Small intestine (tissue), 7 donors: ENCODE measurements around the gene EHD4. TPM values are rescaled to one million over a fixed set of nuclear protein-coding genes. Genes with fewer than 3 reads are reported as not detected.

ENCODE experiments used
- DNase-seq, 2 donors: peaks; one replicate each; pipeline versions ENCODE4 v3.0.0 to v3.0.0-alpha.2; 2013
- FAIRE-seq: peaks from 2 replicates; lab custom pipeline; 2012; peaks lifted over from hg19 to GRCh38; lab: Jason Lieb, UNC
- H3K27ac ChIP-seq, 3 donors: one replicate each; pipeline ENCODE4 v1.5.1; 2013; ENCODE audit warnings: low read length in 2 of 3, mild to moderate bottlenecking in 2 of 3, control low read depth in 1 of 3, inconsistent platforms in 1 of 3, low read depth in 1 of 3, moderate library complexity in 1 of 3
- H3K27me3 ChIP-seq, 3 donors: one replicate each; pipeline ENCODE4 v1.6.1; 2013; ENCODE audit warnings: low read length in 3 of 3, inconsistent platforms in 1 of 3; ENCODE audit not compliant: control insufficient read depth in 3 of 3, insufficient read depth in 3 of 3
- H3K36me3 ChIP-seq, 3 donors: one replicate each; pipeline ENCODE4 v1.6.1; 2013; ENCODE audit warnings: low read length in 3 of 3, inconsistent platforms in 1 of 3, low read depth in 1 of 3, mild to moderate bottlenecking in 1 of 3, moderate library complexity in 1 of 3; ENCODE audit not compliant: control insufficient read depth in 3 of 3, insufficient read depth in 2 of 3
- H3K4me1 ChIP-seq, 3 donors: one replicate each; pipeline ENCODE4 v1.6.1; 2013; ENCODE audit warnings: low read length in 2 of 3, inconsistent platforms in 1 of 3, low read depth in 1 of 3, mild to moderate bottlenecking in 1 of 3, moderate library complexity in 1 of 3; ENCODE audit not compliant: control insufficient read depth in 3 of 3, insufficient read depth in 2 of 3
- H3K4me3 ChIP-seq, 3 donors: one replicate each; pipeline ENCODE4 v1.5.1; 2013; ENCODE audit warnings: low read length in 3 of 3, control low read depth in 1 of 3, inconsistent platforms in 1 of 3, low read depth in 1 of 3, mild to moderate bottlenecking in 1 of 3, moderate library complexity in 1 of 3
- H3K9me3 ChIP-seq, 2 donors: one replicate each; pipeline ENCODE4 v1.6.1; 2013; ENCODE audit warnings: low read depth in 1 of 2, low read length in 1 of 2; ENCODE audit not compliant: control insufficient read depth in 2 of 2, insufficient read depth in 1 of 2
- WGBS, 3 donors: extraction: QIAGEN DNeasy Blood & Tissue Kit; methylation state at CpG; one replicate each; pipeline ENCODE4 v1.1.7; 2013; 5-methylcytosine and 5-hydroxymethylcytosine counted together
- polyA plus RNA-seq, 4 donors: library from polyadenylated mRNA; stranded (reverse) in 3 of 4; unstranded in 1 of 4; fragments of 200-250 nt in 3 of 4; fragments of 120-200 nt in 1 of 4; gene quantifications; one replicate each; pipeline versions ENCODE4 v1.2.1 to v1.2.3, GENCODE V29; 2013
- donor health status: healthy with polysubstance abuse.
- donor health status: control.
- donor health status: control.
- donor health status: Bipolar disorder and iron deficiency.
- donor health status: healthy.

Gene EHD4
- polyA plus RNA-seq, 4 donors, result 9.4 to 14.1 (median 11.5) TPM

- peak overlapping the region in 2 of 3 donors; percentile 19 to 77 for H3K27ac ChIP-seq
- H3K27me3 ChIP-seq, result no peaks in the 10 kb centered on the region
- peaks cover 0 to 9% (median 0%) of the 10 kb centered on the region in 3 donors for H3K36me3 ChIP-seq
- H3K4me3 ChIP-seq, result peak overlapping the region in 1 of 3 donors; percentile 71
- WGBS, 3 donors, result 87 to 100% (median 100%) methylated on average over 1 of the region's 1 CpG
- H3K4me1 ChIP-seq, result peaks cover 0 to 14% (median 9%) of the 10 kb centered on the region in 3 donors
- DNase-seq (no peak), FAIRE-seq (no peak)
- no peaks in the 10 kb centered on the region for H3K9me3 ChIP-seq
These were observed 1.9 kb downstream of the EHD4 start for GRCh38 chr15:41970456-41970855.

GRCh38 chr15:41969851-41970431 lies 2.4 kb downstream of the EHD4 start:
- Histone ChIP-seq H3K27me3 (no peaks in the 10 kb centered on the region), H3K4me3 (peak overlapping the region in 2 of 3 donors; percentile 11 to 71), H3K9me3 (no peaks in the 10 kb centered on the region), H3K4me1 (peaks cover 0 to 14% (median 9%) of the 10 kb centered on the region in 3 donors), H3K27ac (peak overlapping the region in 2 of 3 donors; percentile 19 to 77), H3K36me3 (peaks cover 0 to 9% (median 0%) of the 10 kb centered on the region in 3 donors)
- 51 to 72% (median 71%) methylated on average over 3 of the region's 3 CpGs for WGBS, 3 donors
- FAIRE-seq (no peak), DNase-seq (peak in 1 of 2 donors; percentile 22)

- Histone ChIP-seq H3K27ac (no peak overlapping the region), H3K4me3 (no peak overlapping the region), H3K9me3 (no peaks in the 10 kb centered on the region), H3K4me1 (peaks cover 0 to 17% (median 9%) of the 10 kb centered on the region in 3 donors), H3K27me3 (no peaks in the 10 kb centered on the region), H3K36me3 (peaks cover 0 to 9% (median 0%) of the 10 kb centered on the region in 3 donors)
- 76 to 92% (median 86%) methylated on average over 4 of the region's 4 CpGs for WGBS, 3 donors
- no peak for DNase-seq
- FAIRE-seq, result no peak
These were observed 3.7 kb downstream of the EHD4 start for GRCh38 chr15:41968701-41969100.

GRCh38 chr15:41967506-41968206 lies 4.7 kb downstream of the EHD4 start:
- H3K4me1 ChIP-seq, result peaks cover 0 to 17% (median 9%) of the 10 kb centered on the region in 3 donors
- H3K9me3 ChIP-seq, result peaks cover 0 to 3% of the 10 kb centered on the region in 2 donors
- FAIRE-seq (no peak), DNase-seq (no peak)
- no peak overlapping the region for H3K4me3 ChIP-seq
- H3K36me3 ChIP-seq, result peaks cover 0 to 9% (median 0%) of the 10 kb centered on the region in 3 donors
- H3K27me3 ChIP-seq, result no peaks in the 10 kb centered on the region
- 60 to 92% (median 81%) methylated on average over 4 of the region's 4 CpGs for WGBS, 3 donors
- H3K27ac ChIP-seq, result peak overlapping the region; percentile 11 to 42 (median 32)

GRCh38 chr15:41966920-41967465 lies 5.4 kb downstream of the EHD4 start:
- peaks cover 0 to 9% (median 0%) of the 10 kb centered on the region in 3 donors for H3K36me3 ChIP-seq
- FAIRE-seq (no peak), DNase-seq (no peak)
- no peak overlapping the region for H3K4me3 ChIP-seq
- H3K4me1 ChIP-seq, result peaks cover 0 to 17% (median 9%) of the 10 kb centered on the region in 3 donors
- no peaks in the 10 kb centered on the region for H3K27me3 ChIP-seq
- H3K9me3 ChIP-seq, result peaks cover 0 to 3% of the 10 kb centered on the region in 2 donors
- peak overlapping the region in 1 of 3 donors; percentile 22 for H3K27ac ChIP-seq
- 91 to 100% (median 91%) methylated on average over 3 of the region's 3 CpGs for WGBS, 3 donors

GRCh38 chr15:41966414-41966812 lies 5.9 kb downstream of the EHD4 start:
- Histone ChIP-seq H3K4me1 (peaks cover 0 to 18% (median 9%) of the 10 kb centered on the region in 3 donors), H3K27me3 (no peaks in the 10 kb centered on the region), H3K36me3 (peaks cover 0 to 9% (median 0%) of the 10 kb centered on the region in 3 donors), H3K27ac (no peak overlapping the region), H3K4me3 (no peak overlapping the region), H3K9me3 (peaks cover 0 to 3% of the 10 kb centered on the region in 2 donors)
- FAIRE-seq, result no peak
- 73 to 80% (median 76%) methylated on average over 4 of the region's 4 CpGs for WGBS, 3 donors
- DNase-seq, result no peak

GRCh38 chr15:41965441-41966413 lies 6.6 kb downstream of the EHD4 start:
- no peak overlapping the region for H3K4me3 ChIP-seq
- H3K4me1 ChIP-seq, result peaks cover 3 to 23% (median 9%) of the 10 kb centered on the region in 3 donors

More at GRCh38 chr15:41965441-41966413, 6.6 kb downstream of the EHD4 start:
- Histone ChIP-seq H3K36me3 (peaks cover 0 to 9% (median 0%) of the 10 kb centered on the region in 3 donors), H3K27ac (no peak overlapping the region), H3K9me3 (peaks cover 0 to 3% of the 10 kb centered on the region in 2 donors), H3K27me3 (no peaks in the 10 kb centered on the region)
- 79 to 85% (median 84%) methylated on average over 14 to 15 of the region's 15 CpGs for WGBS, 3 donors
- DNase-seq (no peak), FAIRE-seq (no peak)
